Peyer's patch (tissue), 4 donors: ENCODE data around the gene ASB10. TPM values are rescaled to one million over a fixed set of nuclear protein-coding genes. Genes with fewer than 3 reads are reported as not detected.

Source experiments
- DNase-seq, 3 donors: peaks; one replicate each; pipeline ENCODE4 v3.0.0-alpha.2; 2017 to 2019
- H3K27ac ChIP-seq, 4 donors: fragments of 200-600 bp; sonication (generic); one replicate each; pipeline ENCODE4 v1.5.1; 2016 to 2019
- H3K27me3 ChIP-seq, 2 donors: fragments of 200-600 bp; sonication (generic); one replicate each; pipeline ENCODE4 v1.5.1; 2019
- H3K36me3 ChIP-seq, 3 donors: fragments of 200-600 bp; sonication (generic); one replicate each; pipeline ENCODE4 v1.5.1; 2016 to 2019
- H3K4me1 ChIP-seq, 4 donors: fragments of 200-600 bp; sonication (generic); one replicate each; pipeline ENCODE4 v1.5.1; 2016 to 2019
- H3K4me3 ChIP-seq, 4 donors: fragments of 200-600 bp; sonication (generic); 1 replicate in 3 of 4; 2 replicates in 1 of 4; pipeline ENCODE4 v1.5.1; 2016 to 2019; ENCODE audit warnings: mild to moderate bottlenecking in 1 of 4
- H3K9me3 ChIP-seq, 4 donors: fragments of 200-600 bp; sonication (generic); one replicate each; pipeline ENCODE4 v1.5.1; 2016 to 2019; ENCODE audit warnings: mild to moderate bottlenecking in 1 of 4
- POLR2A ChIP-seq, 2 donors: fragments of 450-650 bp; IDR thresholded peaks; one replicate each; pipeline ENCODE4 v1.5.1; 2017; ENCODE audit warnings: antibody characterized with exemption in 2 of 2, mild to moderate bottlenecking in 2 of 2, moderate library complexity in 2 of 2
- total RNA-seq, 4 donors: library from RNA; depleted of rRNA; stranded (reverse); fragments of >200 nt; gene quantifications; one replicate each; pipeline ENCODE4 v1.1.0, GENCODE V29; 2016
- TF ChIP-seq, protein P1 (sequence below), 6 experiments: fragments of 450-650 bp in 4 of 6; fragments of 200-600 bp in 2 of 6; sonication (generic) in 1 of 6; IDR thresholded peaks; one replicate each; pipeline ENCODE4 v1.5.1; 2017 to 2019; ENCODE audit warnings: antibody characterized with exemption in 6 of 6, mild to moderate bottlenecking in 3 of 6, moderate library complexity in 1 of 6

The ASB10 gene
- total RNA-seq, 4 donors from 2014 or later = not detected

DNA sequence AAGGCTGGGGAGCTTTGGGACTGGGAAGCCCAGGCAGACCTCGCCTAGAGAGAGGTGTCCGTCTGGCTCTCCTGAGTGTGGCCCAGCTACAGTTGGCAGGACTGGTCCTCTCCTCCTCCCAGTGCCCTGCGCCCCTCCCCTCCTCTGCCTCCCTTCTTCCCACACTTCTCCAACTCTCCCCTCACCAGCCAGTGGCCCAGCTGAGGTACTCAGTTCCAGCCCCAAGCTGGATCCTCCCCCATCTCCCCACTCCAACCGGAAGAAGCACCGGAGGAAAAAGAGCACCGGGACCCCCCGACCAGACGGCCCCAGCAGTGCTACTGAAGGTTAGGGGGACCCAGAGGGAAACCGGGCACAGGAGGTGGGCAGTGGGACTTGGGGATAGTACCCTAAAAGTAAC, 47.3 kb downstream of the ASB10 start:
- Histone ChIP-seq H3K9me3 (no peaks in the 10 kb centered on the region), H3K27ac (no peak overlapping the region), H3K36me3 (peaks cover 0 to 70% (median 0%) of the 10 kb centered on the region in 3 donors), H3K4me1 (no peaks in the 10 kb centered on the region), H3K27me3 (no peaks in the 10 kb centered on the region), H3K4me3 (no peak overlapping the region)
- DNase-seq = peak in 1 of 3 donors; percentile 39
- no peak for TF ChIP-seq POLR2A (IDR thresholded peaks at IDR 0.05)
- TF ChIP-seq, protein P1, sequence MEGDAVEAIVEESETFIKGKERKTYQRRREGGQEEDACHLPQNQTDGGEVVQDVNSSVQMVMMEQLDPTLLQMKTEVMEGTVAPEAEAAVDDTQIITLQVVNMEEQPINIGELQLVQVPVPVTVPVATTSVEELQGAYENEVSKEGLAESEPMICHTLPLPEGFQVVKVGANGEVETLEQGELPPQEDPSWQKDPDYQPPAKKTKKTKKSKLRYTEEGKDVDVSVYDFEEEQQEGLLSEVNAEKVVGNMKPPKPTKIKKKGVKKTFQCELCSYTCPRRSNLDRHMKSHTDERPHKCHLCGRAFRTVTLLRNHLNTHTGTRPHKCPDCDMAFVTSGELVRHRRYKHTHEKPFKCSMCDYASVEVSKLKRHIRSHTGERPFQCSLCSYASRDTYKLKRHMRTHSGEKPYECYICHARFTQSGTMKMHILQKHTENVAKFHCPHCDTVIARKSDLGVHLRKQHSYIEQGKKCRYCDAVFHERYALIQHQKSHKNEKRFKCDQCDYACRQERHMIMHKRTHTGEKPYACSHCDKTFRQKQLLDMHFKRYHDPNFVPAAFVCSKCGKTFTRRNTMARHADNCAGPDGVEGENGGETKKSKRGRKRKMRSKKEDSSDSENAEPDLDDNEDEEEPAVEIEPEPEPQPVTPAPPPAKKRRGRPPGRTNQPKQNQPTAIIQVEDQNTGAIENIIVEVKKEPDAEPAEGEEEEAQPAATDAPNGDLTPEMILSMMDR (IDR thresholded peaks at IDR 0.05) = no peak

DNA sequence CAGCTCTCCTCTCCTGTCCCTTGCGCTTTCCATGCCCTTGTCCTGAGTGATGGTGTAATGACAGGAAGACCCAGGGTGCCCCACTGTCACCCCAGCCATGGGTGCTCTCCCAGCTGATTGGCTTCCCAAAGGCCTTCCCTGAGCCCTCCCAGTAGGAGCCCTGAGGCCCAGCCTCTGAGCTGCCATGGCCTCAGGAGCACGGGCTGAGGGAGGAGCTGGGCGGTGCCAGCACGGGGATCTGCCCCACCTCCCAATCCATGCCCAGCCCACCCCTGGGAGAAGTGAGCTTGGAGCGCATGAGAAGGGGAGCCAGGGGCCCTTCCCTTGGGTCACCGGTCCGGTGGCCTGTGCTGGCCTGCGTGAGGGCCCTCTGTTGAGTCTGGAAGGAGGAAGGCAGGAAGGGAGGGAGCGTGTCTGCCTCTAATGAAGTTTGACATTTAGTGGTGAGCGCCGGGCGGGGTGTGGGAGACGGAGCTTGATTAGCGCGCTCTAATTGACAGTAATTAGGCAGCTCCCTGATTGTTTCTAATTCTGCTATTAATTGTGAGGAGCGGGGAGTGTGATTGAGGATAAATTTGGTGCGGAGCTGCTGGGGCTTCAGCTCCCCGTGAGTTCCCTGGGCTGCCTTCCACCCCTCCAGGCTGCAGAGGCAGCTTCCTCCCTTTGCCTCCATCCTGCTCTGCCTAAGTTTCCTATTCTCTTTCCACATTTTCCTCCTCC, 47.8 kb downstream of the ASB10 start:
- Histone ChIP-seq H3K27me3 (no peaks in the 10 kb centered on the region), H3K27ac (no peak overlapping the region), H3K36me3 (peaks cover 0 to 73% (median 0%) of the 10 kb centered on the region in 3 donors), H3K4me3 (no peak overlapping the region), H3K9me3 (no peaks in the 10 kb centered on the region), H3K4me1 (no peaks in the 10 kb centered on the region)
- DNase-seq = peak in 1 of 3 donors; percentile 38
- TF ChIP-seq, protein P1 (IDR thresholded peaks at IDR 0.05) = no peak
- no peak for TF ChIP-seq POLR2A (IDR thresholded peaks at IDR 0.05)

DNA sequence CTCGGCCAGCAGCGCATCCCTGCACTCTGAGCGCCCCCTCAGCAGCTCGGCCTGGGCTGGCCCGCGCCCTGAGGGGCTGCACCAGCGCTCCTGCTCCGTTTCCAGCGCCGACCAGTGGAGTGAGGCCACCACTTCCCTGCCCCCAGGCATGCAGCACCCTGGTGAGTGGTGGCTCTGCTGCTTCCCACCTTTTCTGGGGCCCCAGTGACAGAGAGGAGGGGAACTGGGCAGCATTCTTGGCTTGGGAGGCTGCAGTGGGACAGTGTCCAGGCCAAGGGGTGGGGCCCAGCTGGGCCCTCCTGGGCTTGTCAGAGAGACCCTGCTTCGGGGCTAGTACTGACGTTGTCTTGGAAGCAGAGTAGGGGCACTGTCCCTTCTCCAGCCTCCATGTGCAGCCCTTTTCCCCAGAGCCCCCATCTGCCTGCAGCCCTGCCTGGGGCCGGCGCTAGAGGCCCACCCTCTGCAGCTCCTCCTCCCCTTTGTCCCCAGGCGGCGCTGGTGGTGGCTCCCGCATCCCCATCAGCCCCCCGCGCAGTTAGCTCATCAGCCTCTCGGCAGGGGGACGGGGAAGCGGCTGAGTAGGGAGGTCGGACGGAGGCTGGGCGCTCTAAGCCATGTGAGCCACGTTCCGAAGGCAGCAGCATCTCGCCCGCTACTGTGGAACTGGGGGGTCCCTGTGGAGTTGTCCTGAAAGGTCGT, 48.7 kb downstream of the ASB10 start:
- peak in 1 of 3 donors; percentile 36 for DNase-seq
- Histone ChIP-seq H3K36me3 (peaks cover 0 to 73% (median 0%) of the 10 kb centered on the region in 3 donors), H3K4me3 (no peak overlapping the region), H3K9me3 (no peaks in the 10 kb centered on the region), H3K27me3 (no peaks in the 10 kb centered on the region), H3K27ac (no peak overlapping the region), H3K4me1 (no peaks in the 10 kb centered on the region)
- TF ChIP-seq POLR2A (IDR thresholded peaks at IDR 0.05) = no peak
- TF ChIP-seq, protein P1 (IDR thresholded peaks at IDR 0.05) = no peak

DNA sequence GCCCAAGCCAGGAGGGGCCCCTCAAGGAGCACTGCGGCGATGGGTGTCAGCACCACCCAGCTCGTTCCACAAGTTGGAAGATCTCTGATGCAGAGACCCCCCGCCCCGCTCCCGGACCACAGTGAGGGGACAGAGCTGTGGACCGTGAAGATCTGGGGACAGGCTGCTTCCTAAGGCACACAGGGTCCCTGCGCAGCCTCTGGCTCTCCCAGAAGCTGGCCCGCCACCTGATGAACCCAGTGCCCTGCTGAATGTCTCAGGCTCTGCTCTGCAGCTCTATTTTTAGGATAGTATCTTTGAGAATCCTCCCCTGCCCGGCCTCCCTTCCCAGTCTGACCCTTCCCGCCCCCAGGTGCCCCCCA, 49.3 kb downstream of the ASB10 start:
- no peaks in the 10 kb centered on the region for H3K4me1 ChIP-seq
- TF ChIP-seq, protein P1 (IDR thresholded peaks at IDR 0.05) = no peak
- TF ChIP-seq POLR2A (IDR thresholded peaks at IDR 0.05) = no peak
- no peak overlapping the region for H3K4me3 ChIP-seq
- no peaks in the 10 kb centered on the region for H3K27me3 ChIP-seq
- H3K27ac ChIP-seq = no peak overlapping the region
- DNase-seq = peak in 1 of 3 donors; percentile 30
- H3K9me3 ChIP-seq = no peaks in the 10 kb centered on the region
- H3K36me3 ChIP-seq = peaks cover 0 to 73% (median 0%) of the 10 kb centered on the region in 3 donors

DNA sequence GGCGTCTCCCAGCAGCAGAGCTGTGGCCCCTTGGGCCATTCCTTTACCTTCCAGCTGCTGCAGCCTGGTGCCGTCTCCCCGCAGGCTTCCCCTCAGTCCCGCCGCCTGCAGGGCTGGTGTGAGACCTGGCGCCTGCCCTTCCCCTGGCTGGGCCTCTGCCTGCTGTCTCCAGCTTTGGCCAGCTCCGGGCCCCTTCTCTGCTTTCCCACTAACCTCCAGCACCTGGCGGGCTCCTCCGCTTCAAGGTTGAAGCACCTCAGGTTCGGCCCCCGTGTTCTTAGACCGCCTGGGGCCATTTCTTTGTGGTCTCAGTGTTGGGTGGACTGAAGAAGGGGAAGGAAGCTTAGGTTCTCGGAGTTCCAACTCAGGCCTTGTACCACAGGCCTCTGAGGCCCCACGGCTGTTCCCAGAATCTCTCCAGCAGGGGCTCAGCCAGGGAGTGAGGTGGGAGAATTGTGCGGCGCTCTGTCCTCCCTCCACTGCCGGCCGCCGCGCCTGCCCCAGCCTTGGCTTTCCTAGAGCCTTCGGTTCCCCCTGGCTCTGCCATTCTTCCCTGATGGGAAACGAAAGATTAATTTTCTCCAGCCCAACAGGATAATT, 49.9 kb downstream of the ASB10 start:
- no peaks in the 10 kb centered on the region for H3K9me3 ChIP-seq
- DNase-seq = peak in 1 of 3 donors; percentile 37
- TF ChIP-seq, protein P1 (IDR thresholded peaks at IDR 0.05) = no peak
- TF ChIP-seq POLR2A (IDR thresholded peaks at IDR 0.05) = no peak
- peaks cover 0 to 72% (median 0%) of the 10 kb centered on the region in 3 donors for H3K36me3 ChIP-seq
- H3K4me1 ChIP-seq = no peaks in the 10 kb centered on the region
- H3K4me3 ChIP-seq = no peak overlapping the region
- H3K27me3 ChIP-seq = no peaks in the 10 kb centered on the region
- no peak overlapping the region for H3K27ac ChIP-seq
